Fibroblast of skin of left biceps (primary cell): Measurements from ENCODE around the gene DPH5.

Source experiments
- DNase-seq, 2 experiments: peaks; one replicate each; pipeline ENCODE4 v3.0.0-alpha.2; 2013; ENCODE audit warnings: low read depth in 2 of 2

The DPH5 gene

DNA sequence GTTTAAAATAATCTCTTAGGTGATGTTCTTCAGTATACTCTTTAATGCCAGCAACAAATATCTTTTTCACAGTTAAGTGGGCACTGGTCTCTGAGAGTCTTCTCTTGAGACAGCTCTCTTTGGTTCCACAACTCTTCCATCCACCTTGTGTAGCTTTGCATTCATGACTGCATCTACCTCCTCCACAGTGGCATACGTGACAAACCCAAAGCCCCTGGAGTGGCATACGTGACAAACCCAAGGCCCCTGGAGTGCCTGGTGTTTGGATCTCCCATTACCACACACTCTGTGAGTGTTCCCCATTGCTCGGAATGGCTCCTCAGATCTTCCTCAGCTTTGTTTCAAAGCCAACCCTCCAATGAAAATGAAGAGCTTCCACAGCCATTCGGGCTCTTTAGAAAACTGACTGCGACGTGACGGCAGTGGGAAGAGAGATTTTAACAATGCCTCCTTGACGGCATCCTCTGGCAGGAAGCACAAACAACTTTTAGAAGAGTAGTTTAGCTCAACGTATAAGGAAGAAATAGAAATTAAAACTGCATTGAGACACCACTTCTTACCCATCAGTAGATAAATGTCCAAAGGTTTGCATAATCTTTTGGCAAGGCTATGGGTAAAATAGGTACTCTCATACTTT, 83.9 kb downstream of the DPH5 start:
- no peak for DNase-seq

DNA sequence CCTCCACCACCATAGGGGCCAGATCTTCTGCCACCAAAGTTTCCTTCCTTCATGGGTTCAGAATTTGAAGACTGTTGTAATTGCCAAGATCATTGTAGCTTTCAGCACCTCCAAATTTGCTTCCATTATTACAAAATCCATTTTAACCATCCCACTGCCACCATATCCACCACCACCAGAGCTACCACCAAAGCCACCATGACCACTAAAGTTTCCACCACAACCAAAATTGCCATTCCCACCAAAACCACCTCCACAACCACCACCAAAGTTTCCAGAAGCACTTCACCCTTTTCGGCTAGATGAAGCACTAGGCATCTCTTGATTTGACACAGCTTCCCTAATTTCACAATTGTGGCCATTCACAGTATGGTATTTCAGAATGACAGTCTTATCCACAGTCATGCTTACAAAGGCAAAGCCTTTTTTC, 84.5 kb downstream of the DPH5 start:
- DNase-seq: no peak
